OCI-LY3 (cell line): ENCODE results near the gene PBOV1.

Experiments used
- CTCF ChIP-seq: fragments of 200-600, 300-600 bp; sonication (generic); IDR thresholded peaks from 2 replicates; pipeline ENCODE4 v1.5.1; 2014; ENCODE audit warnings: antibody characterized with exemption, low read length, low read depth
- EZH2phosphoT487 ChIP-seq: fragments of 200-600 bp; shearing (Covaris generic); IDR thresholded peaks from 2 replicates; pipeline ENCODE4 v1.6.1; 2018; ENCODE audit warnings: antibody characterized with exemption, mixed run types, low read depth

- TF ChIP-seq EZH2phosphoT487 (no peak), CTCF (no peak)
Observed at GRCh38 chr6:138175596-138175995, 42.7 kb downstream of the PBOV1 start.
